Measurements from ENCODE around the gene PARD6B. TPM values are rescaled to one million over a fixed set of nuclear protein-coding genes. Genes with fewer than 3 reads are reported as not detected.
"Not testable (repeated sequence)": the region's sequence is repeated elsewhere in the genome, so short reads cannot be mapped to it uniquely, and the experiment has no call there.

Gene PARD6B
- total and polyA plus RNA-seq, 2 experiments from 2014 or later = 10.2 to 20.0 TPM

- Histone ChIP-seq H3K27me3 (no peaks in the 10 kb centered on the region), H3K27ac (peak within 1 kb of the TSS; percentile 4), H3K9me3 (ENCODE audit: low read depth) (no peaks in the 10 kb centered on the region), H3K36me3 (no peaks in the 10 kb centered on the region), H3K4me1 (ENCODE audit: low read depth) (peaks cover 8% of the 10 kb centered on the region), H3K4me3 (peak within 1 kb of the TSS; percentile 81)
- peak; percentile 85 to 89 for DNase-seq (ENCODE audit: low read depth in 1 of 2, low spot score in 1 of 2)
- peak; percentile 65 for TF ChIP-seq CTCF (IDR thresholded peaks at IDR 0.05; ENCODE audit: low read depth, low read length)
Observed at GRCh38 chr20:50794846-50795634, 63.7 kb downstream of the PARD6B start, which contains the start of gene BCAS4. BCAS4 (plus strand) TSS chr20:50795061; CDS start chr20:50795084, 23 bp downstream.

GRCh38 chr20:50797142-50797541 is 65.8 kb downstream of the PARD6B start:
- TF ChIP-seq CTCF (IDR thresholded peaks at IDR 0.05; ENCODE audit: low read depth, low read length) = no peak
- no peak overlapping the region for H3K4me3 ChIP-seq
- no peaks in the 10 kb centered on the region for H3K27me3 ChIP-seq
- no peaks in the 10 kb centered on the region for H3K9me3 ChIP-seq (ENCODE audit: low read depth)
- no peaks in the 10 kb centered on the region for H3K36me3 ChIP-seq
- no peaks in the 10 kb centered on the region for H3K4me1 ChIP-seq (ENCODE audit: low read depth)
- DNase-seq (ENCODE audit: low read depth in 1 of 2, low spot score in 1 of 2) = no peak
- no peak overlapping the region for H3K27ac ChIP-seq

GRCh38 chr20:50798650-50799049 is 67.3 kb downstream of the PARD6B start:
- no peaks in the 10 kb centered on the region for H3K27me3 ChIP-seq
- peak overlapping the region; percentile 43 for H3K27ac ChIP-seq
- no peak for DNase-seq (ENCODE audit: low read depth in 1 of 2, low spot score in 1 of 2)
- no peak for TF ChIP-seq CTCF (IDR thresholded peaks at IDR 0.05; ENCODE audit: low read depth, low read length)
- no peaks in the 10 kb centered on the region for H3K4me1 ChIP-seq (ENCODE audit: low read depth)
- no peaks in the 10 kb centered on the region for H3K9me3 ChIP-seq (ENCODE audit: low read depth)
- no peak overlapping the region for H3K4me3 ChIP-seq
- no peaks in the 10 kb centered on the region for H3K36me3 ChIP-seq

- Histone ChIP-seq H3K4me3 (no peak overlapping the region), H3K4me1 (ENCODE audit: low read depth) (no peaks in the 10 kb centered on the region), H3K36me3 (no peaks in the 10 kb centered on the region), H3K27ac (peak overlapping the region; percentile 43), H3K9me3 (ENCODE audit: low read depth) (no peaks in the 10 kb centered on the region), H3K27me3 (no peaks in the 10 kb centered on the region)
- DNase-seq (ENCODE audit: low read depth in 1 of 2, low spot score in 1 of 2) = no peak
- no peak for TF ChIP-seq CTCF (IDR thresholded peaks at IDR 0.05; ENCODE audit: low read depth, low read length)
Observed at GRCh38 chr20:50799176-50799889, 68.0 kb downstream of the PARD6B start.

GRCh38 chr20:50799890-50800550 is 68.6 kb downstream of the PARD6B start:
- TF ChIP-seq CTCF (IDR thresholded peaks at IDR 0.05; ENCODE audit: low read depth, low read length) = no peak
- no peak overlapping the region for H3K4me3 ChIP-seq
- H3K9me3 ChIP-seq (ENCODE audit: low read depth) = no peaks in the 10 kb centered on the region
- H3K36me3 ChIP-seq = no peaks in the 10 kb centered on the region
- H3K27ac ChIP-seq = no peak overlapping the region
- DNase-seq (ENCODE audit: low read depth in 1 of 2, low spot score in 1 of 2) = no peak
- H3K4me1 ChIP-seq (ENCODE audit: low read depth) = no peaks in the 10 kb centered on the region
- no peaks in the 10 kb centered on the region for H3K27me3 ChIP-seq

GRCh38 chr20:50800986-50801746 is 69.8 kb downstream of the PARD6B start:
- not testable (repeated sequence) for H3K27me3 ChIP-seq; H3K27ac ChIP-seq; H3K4me3 ChIP-seq; DNase-seq (ENCODE audit: low read depth in 1 of 2, low spot score in 1 of 2); H3K9me3 ChIP-seq (ENCODE audit: low read depth); H3K4me1 ChIP-seq (ENCODE audit: low read depth); H3K36me3 ChIP-seq
